ENCODE measurements around the gene PPP2R5C. TPM values are rescaled to one million over a fixed set of nuclear protein-coding genes. Genes with fewer than 3 reads are reported as not detected.
A peak's percentile ranks its signal among the peaks of the same experiment; 100 is the strongest.

Gene PPP2R5C
- polyA plus RNA-seq, 3 donors = 61.9 to 72.5 (median 64.0) TPM

- Histone ChIP-seq H3K9ac (ENCODE audit: insufficient read depth, low read length, poor library complexity, severe bottlenecking) (no peak overlapping the region), H4K20me1 (ENCODE audit: insufficient read depth, low read length) (peaks cover 93% of the 10 kb centered on the region), H2AFZ (ENCODE audit: insufficient read depth, low read depth, low read length, poor library complexity, severe bottlenecking) (no peak overlapping the region), H3K4me2 (replicated peaks; ENCODE audit: extremely low read depth, low read length, poor library complexity, severe bottlenecking) (no peak overlapping the region), H3K27me3 (ENCODE audit: control insufficient read depth in 2 of 2, insufficient read depth in 2 of 2, low read length in 2 of 2) (no peaks in the 10 kb centered on the region), H3K9me3 (replicated peaks in 1 of 2; ENCODE audit: control insufficient read depth in 1 of 2, insufficient read depth in 1 of 2, low read length in 2 of 2) (no peaks in the 10 kb centered on the region), H3K27ac (ENCODE audit: low read depth in 1 of 2, low read length in 2 of 2) (peak overlapping the region in 1 of 2 donors; percentile 36), H3K36me3 (replicated peaks in 1 of 2; ENCODE audit: control insufficient read depth in 1 of 2, insufficient read depth in 2 of 2, low read length in 2 of 2) (peaks cover 5 to 25% of the 10 kb centered on the region in 2 donors), H3K4me3 (replicated peaks in 1 of 3; ENCODE audit: low read depth in 2 of 3, low read length in 3 of 3) (no peak overlapping the region), H3K79me2 (ENCODE audit: insufficient read depth, low read length) (peaks cover 98% of the 10 kb centered on the region), H3K4me1 (ENCODE audit: control insufficient read depth in 1 of 2, insufficient read depth in 2 of 2, low read length in 2 of 2) (peaks cover 8 to 13% of the 10 kb centered on the region in 2 donors)
- Mint-ChIP-seq H3K4me1 (peaks cover 23% of the 10 kb centered on the region), H3K4me3 (no peak overlapping the region), H3K36me3 (peaks cover 38 to 48% of the 10 kb centered on the region in 2 donors), H3K9me3 (no peaks in the 10 kb centered on the region), H3K27ac (peak overlapping the region in 4 of 7 donors; percentile 40 to 84 (median 60)), H3K27me3 (ENCODE audit: low read depth in 3 of 3) (peaks cover 0 to 2% (median 0%) of the 10 kb centered on the region in 3 donors)
- intact Hi-C loops (cut with micrococcal nuclease) = loop anchor here (5.0 to 10.0 kb wide), 4 partner anchors 36 to 104 kb away; no protein-coding TSS in a partner anchor
- no peak for DNase-seq
- 95% methylated on average over 3 of the region's 5 CpGs for WGBS (ENCODE audit: insufficient coverage)
- TF ChIP-seq, protein P1, sequence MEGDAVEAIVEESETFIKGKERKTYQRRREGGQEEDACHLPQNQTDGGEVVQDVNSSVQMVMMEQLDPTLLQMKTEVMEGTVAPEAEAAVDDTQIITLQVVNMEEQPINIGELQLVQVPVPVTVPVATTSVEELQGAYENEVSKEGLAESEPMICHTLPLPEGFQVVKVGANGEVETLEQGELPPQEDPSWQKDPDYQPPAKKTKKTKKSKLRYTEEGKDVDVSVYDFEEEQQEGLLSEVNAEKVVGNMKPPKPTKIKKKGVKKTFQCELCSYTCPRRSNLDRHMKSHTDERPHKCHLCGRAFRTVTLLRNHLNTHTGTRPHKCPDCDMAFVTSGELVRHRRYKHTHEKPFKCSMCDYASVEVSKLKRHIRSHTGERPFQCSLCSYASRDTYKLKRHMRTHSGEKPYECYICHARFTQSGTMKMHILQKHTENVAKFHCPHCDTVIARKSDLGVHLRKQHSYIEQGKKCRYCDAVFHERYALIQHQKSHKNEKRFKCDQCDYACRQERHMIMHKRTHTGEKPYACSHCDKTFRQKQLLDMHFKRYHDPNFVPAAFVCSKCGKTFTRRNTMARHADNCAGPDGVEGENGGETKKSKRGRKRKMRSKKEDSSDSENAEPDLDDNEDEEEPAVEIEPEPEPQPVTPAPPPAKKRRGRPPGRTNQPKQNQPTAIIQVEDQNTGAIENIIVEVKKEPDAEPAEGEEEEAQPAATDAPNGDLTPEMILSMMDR (IDR thresholded peaks at IDR 0.05) = no peak
Observed at GRCh38 chr14:101840649-101841369, 79.3 kb downstream of the PPP2R5C start.

DNA sequence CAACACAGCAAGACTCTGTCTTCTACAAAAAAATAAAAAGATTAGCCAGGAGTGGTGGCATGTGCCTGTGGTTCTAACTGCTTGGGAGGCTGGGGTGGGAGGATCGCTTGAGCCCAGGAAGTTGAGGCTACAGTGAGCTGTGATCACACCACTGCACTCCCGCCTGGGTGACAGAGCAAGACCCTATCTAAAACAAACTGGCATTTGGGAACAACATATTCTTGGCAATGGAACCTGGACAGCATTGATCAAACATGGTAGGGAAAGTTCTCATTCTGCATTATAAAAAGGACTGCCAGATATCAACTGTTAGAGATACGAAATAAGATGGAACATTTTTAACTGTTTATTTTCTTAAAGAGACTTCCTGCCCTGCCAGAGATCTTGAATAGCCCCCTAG is 81.5 kb downstream of the PPP2R5C start:
- no CpG with 5 or more reads among the region's 3 CpGs for WGBS (ENCODE audit: insufficient coverage)
- Histone ChIP-seq H2AFZ (ENCODE audit: insufficient read depth, low read depth, low read length, poor library complexity, severe bottlenecking) (no peak overlapping the region), H3K27ac (ENCODE audit: low read depth in 1 of 2, low read length in 2 of 2) (peak overlapping the region in 1 of 2 donors; percentile 66), H3K4me3 (replicated peaks in 1 of 3; ENCODE audit: low read depth in 2 of 3, low read length in 3 of 3) (no peak overlapping the region), H3K79me2 (ENCODE audit: insufficient read depth, low read length) (peaks cover 97% of the 10 kb centered on the region), H3K9ac (ENCODE audit: insufficient read depth, low read length, poor library complexity, severe bottlenecking) (no peak overlapping the region), H3K9me3 (replicated peaks in 1 of 2; ENCODE audit: control insufficient read depth in 1 of 2, insufficient read depth in 1 of 2, low read length in 2 of 2) (no peaks in the 10 kb centered on the region), H3K4me2 (replicated peaks; ENCODE audit: extremely low read depth, low read length, poor library complexity, severe bottlenecking) (no peak overlapping the region), H3K4me1 (ENCODE audit: control insufficient read depth in 1 of 2, insufficient read depth in 2 of 2, low read length in 2 of 2) (peaks cover 8 to 13% of the 10 kb centered on the region in 2 donors), H3K36me3 (replicated peaks in 1 of 2; ENCODE audit: control insufficient read depth in 1 of 2, insufficient read depth in 2 of 2, low read length in 2 of 2) (peaks cover 5 to 15% of the 10 kb centered on the region in 2 donors), H3K27me3 (ENCODE audit: control insufficient read depth in 2 of 2, insufficient read depth in 2 of 2, low read length in 2 of 2) (no peaks in the 10 kb centered on the region), H4K20me1 (ENCODE audit: insufficient read depth, low read length) (peaks cover 91% of the 10 kb centered on the region)
- no peak for DNase-seq
- H3K9me3 Mint-ChIP-seq = peaks cover 0 to 2% (median 0%) of the 10 kb centered on the region in 7 donors
- TF ChIP-seq, protein P1 (IDR thresholded peaks at IDR 0.05) = no peak
- no peak overlapping the region for H3K4me3 Mint-ChIP-seq
- intact Hi-C loops (cut with micrococcal nuclease) = loop anchor here (2.0 to 10.0 kb wide), 5 partner anchors 34 to 102 kb away; no protein-coding TSS in a partner anchor
- H3K4me1 Mint-ChIP-seq = peaks cover 31% of the 10 kb centered on the region
- H3K27me3 Mint-ChIP-seq (ENCODE audit: low read depth in 3 of 3) = peaks cover 0 to 2% (median 0%) of the 10 kb centered on the region in 3 donors
- peak overlapping the region; percentile 37 to 89 (median 84) for H3K27ac Mint-ChIP-seq
- H3K36me3 Mint-ChIP-seq = peaks cover 31 to 50% of the 10 kb centered on the region in 2 donors

All from CD14-positive monocyte (primary cell).